NT2/D1 (cell line): Measurements from ENCODE around the gene ZNF358.

Experiments
- SUZ12 ChIP-seq: IDR thresholded peaks from 2 replicates; pipeline ENCODE4 v1.6.1; 2011; ENCODE audit not compliant: insufficient read length, insufficient read depth; ENCODE audit errors: extremely low read depth
- YY1 ChIP-seq: IDR thresholded peaks from 2 replicates; pipeline ENCODE4 v1.6.1; 2011; ENCODE audit not compliant: insufficient read length, insufficient read depth
- ZNF274 ChIP-seq: IDR thresholded peaks from 2 replicates; pipeline ENCODE4 v1.6.1; 2011; ENCODE audit warnings: mild to moderate bottlenecking, low read depth, low read length

GRCh38 chr19:7541475-7541824 is 25.5 kb downstream of the ZNF358 start:
- TF ChIP-seq YY1 (no peak), ZNF274 (no peak), SUZ12 (no peak)
